HL-60/S4 treated with phorbol 12-myristate 13-acetate at 8.2 ng/mL for 4 days and 3 days (cell line): ENCODE measurements around the gene MRPS18B.

Experiments used
- in situ Hi-C: fragments of 300-500 bp; cut with MboI; formaldehyde crosslinking; loops from 2 replicates; pipeline ENCODE4 v1.15.0; 2022; ENCODE audit warnings: low sequenced_read_pairs

The MRPS18B gene

GRCh38 chr6:30601815-30602641 lies 15.6 kb upstream of the MRPS18B start:
- in situ Hi-C loops: no loop called here

- in situ Hi-C loops: no loop called here
Measured at GRCh38 chr6:30603961-30604360, 13.7 kb upstream of the MRPS18B start.

GRCh38 chr6:30610065-30610464 lies 7.6 kb upstream of the MRPS18B start:
- in situ Hi-C loops: no loop called here

- in situ Hi-C loops: no loop called here
Measured at GRCh38 chr6:30611150-30611855, 6.3 kb upstream of the MRPS18B start.

GRCh38 chr6:30611856-30612194 lies 5.8 kb upstream of the MRPS18B start:
- in situ Hi-C loops: no loop called here

- in situ Hi-C loops: no loop called here
Measured at GRCh38 chr6:30612213-30612612, 5.4 kb upstream of the MRPS18B start.

GRCh38 chr6:30612687-30613248 lies 4.9 kb upstream of the MRPS18B start:
- in situ Hi-C loops: no loop called here

- in situ Hi-C loops: no loop called here
Measured at GRCh38 chr6:30613251-30614043, 4.2 kb upstream of the MRPS18B start.

- in situ Hi-C loops: no loop called here
Measured at GRCh38 chr6:30614044-30614842, 3.4 kb upstream of the MRPS18B start.

GRCh38 chr6:30614843-30615218 lies 2.8 kb upstream of the MRPS18B start:
- in situ Hi-C loops: no loop called here

- in situ Hi-C loops: no loop called here
Measured at GRCh38 chr6:30615219-30615957, 2.3 kb upstream of the MRPS18B start.

GRCh38 chr6:30615958-30616810 lies 1.5 kb upstream of the MRPS18B start:
- in situ Hi-C loops: no loop called here

GRCh38 chr6:30616811-30617564 lies 652 bp upstream of the MRPS18B start, which contains the start of gene PPP1R10:
TSS of gene PPP1R10 (minus strand) at chr6:30617243. CDS start at chr6:30609944, 7,299 bp downstream.
- in situ Hi-C loops: no loop called here

GRCh38 chr6:30618270-30618797 lies 694 bp downstream of the MRPS18B start:
- in situ Hi-C loops: no loop called here

- in situ Hi-C loops: no loop called here
Measured at GRCh38 chr6:30619561-30619960, 1.9 kb downstream of the MRPS18B start.

- in situ Hi-C loops: no loop called here
Measured at GRCh38 chr6:30625511-30625910, 7.9 kb downstream of the MRPS18B start.

- in situ Hi-C loops: no loop called here
Measured at GRCh38 chr6:30626484-30627366, 9.1 kb downstream of the MRPS18B start, which contains the start of gene ATAT1. TSS of gene ATAT1 (plus strand) at chr6:30626874.
